Stimulated activated naive B cell treated with anti-CD40 and anti-IgM and Interleukin-4, amounts not matched to agents 10 μg/mL and 1 μg/mL and 100 μg/mL, for 72 hours (primary cell): ENCODE results near the gene SORCS1.

Source experiments
- ATAC-seq, 2 donors: fragments of 150-1000 bp; cut with Tn5 transposase; replicated peaks; 2 replicates each; pipeline ENCODE4 v1.10.0; 2021; ENCODE audit warnings: moderate library complexity in 1 of 2
- DNase-seq: peaks from one replicate; pipeline ENCODE4 v3.0.0; 2021
- H3K27ac Mint-ChIP-seq: one replicate; pipeline ENCODE4 v1.8.0; 2022; ENCODE audit warnings: mild to moderate bottlenecking, mixed read lengths
- H3K27me3 Mint-ChIP-seq, 2 donors: one replicate each; pipeline ENCODE4 v1.8.0; 2022; ENCODE audit warnings: mixed read lengths in 2 of 2
- H3K36me3 Mint-ChIP-seq, 2 donors: one replicate each; pipeline ENCODE4 v1.8.0; 2022; ENCODE audit warnings: mixed read lengths in 2 of 2, mild to moderate bottlenecking in 1 of 2
- H3K4me1 Mint-ChIP-seq, 2 donors: one replicate each; pipeline ENCODE4 v1.8.0; 2022; ENCODE audit warnings: mixed read lengths in 2 of 2, mild to moderate bottlenecking in 1 of 2
- H3K4me3 Mint-ChIP-seq, 2 donors: one replicate each; pipeline ENCODE4 v1.8.0; 2022; ENCODE audit warnings: mild to moderate bottlenecking in 2 of 2, mixed read lengths in 2 of 2, moderate library complexity in 1 of 2
- H3K9me3 Mint-ChIP-seq, 2 donors: one replicate each; pipeline ENCODE4 v1.8.0; 2022; ENCODE audit warnings: mixed read lengths in 2 of 2, mild to moderate bottlenecking in 1 of 2

SORCS1 gene

DNA sequence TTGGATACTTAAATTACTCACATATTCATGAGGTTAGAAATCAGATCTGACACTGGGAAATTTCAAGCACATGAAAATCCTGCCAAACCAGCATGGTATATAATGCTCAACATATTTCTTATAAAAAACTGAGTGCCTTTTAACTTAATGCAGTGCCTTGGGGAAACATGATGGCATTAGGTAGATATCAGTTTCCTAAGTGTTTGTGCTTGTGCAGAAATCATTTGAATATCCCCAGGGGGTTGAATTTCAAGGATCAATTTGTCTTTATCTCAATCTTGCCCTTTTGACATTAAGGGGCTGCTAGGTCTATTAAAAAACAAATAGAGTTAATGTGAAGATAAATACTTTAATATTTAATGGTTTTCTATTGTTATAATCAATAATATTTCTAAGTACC is 396.3 kb downstream of the SORCS1 start:
- Mint-ChIP-seq H3K4me1 (no peaks in the 10 kb centered on the region), H3K4me3 (no peak overlapping the region), H3K9me3 (no peaks in the 10 kb centered on the region), H3K27ac (no peak overlapping the region), H3K27me3 (no peaks in the 10 kb centered on the region), H3K36me3 (no peaks in the 10 kb centered on the region)
- DNase-seq, result no peak
- ATAC-seq, result no peak

- H3K9me3 Mint-ChIP-seq, result no peaks in the 10 kb centered on the region
- ATAC-seq (no peak), DNase-seq (no peak)
- H3K4me1 Mint-ChIP-seq, result no peaks in the 10 kb centered on the region
- no peaks in the 10 kb centered on the region for H3K27me3 Mint-ChIP-seq
- H3K36me3 Mint-ChIP-seq, result no peaks in the 10 kb centered on the region
- no peak overlapping the region for H3K4me3 Mint-ChIP-seq
- no peak overlapping the region for H3K27ac Mint-ChIP-seq
These were observed 398.6 kb downstream of the SORCS1 start for GRCh38 chr10:106765928-106766327.

- Mint-ChIP-seq H3K27ac (no peak overlapping the region), H3K27me3 (no peaks in the 10 kb centered on the region), H3K36me3 (no peaks in the 10 kb centered on the region), H3K9me3 (no peaks in the 10 kb centered on the region), H3K4me3 (no peak overlapping the region), H3K4me1 (no peaks in the 10 kb centered on the region)
- DNase-seq (no peak), ATAC-seq (no peak)
These were observed 399.2 kb downstream of the SORCS1 start for GRCh38 chr10:106765241-106765754.

DNA sequence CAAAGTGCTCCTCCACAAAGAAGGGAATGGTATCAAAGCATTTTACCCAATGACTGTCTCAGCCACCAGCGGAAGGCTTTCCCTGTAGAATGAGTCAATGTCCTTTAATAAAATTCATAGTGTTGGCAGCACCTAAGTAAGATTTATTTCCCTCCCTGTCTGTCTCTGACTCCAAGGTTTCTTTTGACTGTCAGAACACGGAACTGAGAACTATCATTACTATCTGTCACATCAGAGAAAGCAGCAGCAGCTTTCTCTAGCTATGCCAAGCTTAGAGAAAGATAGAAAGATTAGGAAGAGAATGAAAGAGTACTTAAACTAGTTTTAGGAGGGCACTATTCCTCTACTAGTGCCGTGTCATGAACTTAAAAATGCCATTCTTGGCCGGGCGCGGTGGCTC is 400.1 kb downstream of the SORCS1 start:
- no peak for ATAC-seq
- H3K27me3 Mint-ChIP-seq, result no peaks in the 10 kb centered on the region

DNA sequence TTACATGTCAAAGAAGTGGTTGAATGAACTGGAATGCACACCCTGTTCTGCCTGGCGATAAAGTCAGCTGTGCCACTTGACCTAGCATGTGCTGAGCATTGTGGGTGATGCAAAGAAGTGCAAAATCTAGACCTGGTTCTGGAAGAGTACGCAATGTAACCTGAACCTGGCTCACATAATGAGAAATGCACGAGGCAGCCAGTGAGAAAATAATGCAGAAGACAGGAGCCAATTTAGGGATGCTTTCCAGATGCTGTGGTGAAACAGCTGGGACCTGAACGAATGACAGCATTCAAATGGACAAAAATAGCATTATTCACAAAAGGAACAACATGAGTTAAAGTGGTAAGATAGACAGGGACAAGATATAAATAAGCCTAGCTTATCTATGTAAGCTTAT is 402.6 kb downstream of the SORCS1 start:
- Mint-ChIP-seq H3K27me3 (no peaks in the 10 kb centered on the region), H3K4me3 (no peak overlapping the region), H3K27ac (no peak overlapping the region), H3K4me1 (no peaks in the 10 kb centered on the region), H3K9me3 (no peaks in the 10 kb centered on the region), H3K36me3 (no peaks in the 10 kb centered on the region)
- ATAC-seq (no peak), DNase-seq (no peak)

More for the DNA sequence above, 400.1 kb downstream of the SORCS1 start:
- Mint-ChIP-seq H3K9me3 (no peaks in the 10 kb centered on the region), H3K4me1 (no peaks in the 10 kb centered on the region), H3K4me3 (no peak overlapping the region), H3K27ac (no peak overlapping the region), H3K36me3 (no peaks in the 10 kb centered on the region)
- no peak for DNase-seq

DNA sequence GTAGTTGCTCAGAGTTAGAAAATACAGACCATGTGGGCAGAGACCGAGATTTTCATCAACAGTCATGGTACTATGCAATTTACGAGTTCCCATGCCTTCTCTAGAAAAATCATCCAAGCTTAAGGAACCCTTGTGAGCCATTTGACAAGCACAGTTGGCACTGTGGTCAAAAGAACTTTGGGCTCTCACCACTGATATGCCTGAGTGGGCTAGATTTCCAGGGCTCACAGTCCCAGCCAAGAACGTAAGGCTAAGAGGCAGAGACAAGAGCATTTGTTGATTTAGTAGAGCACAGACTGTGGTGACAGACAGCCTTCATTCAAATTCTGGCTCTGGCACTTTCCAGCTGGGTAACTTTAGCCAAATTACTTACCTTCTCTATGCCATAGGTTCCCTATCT is 407.0 kb downstream of the SORCS1 start:
- no peak for DNase-seq
- ATAC-seq, result no peak
- H3K4me3 Mint-ChIP-seq, result no peak overlapping the region
- H3K4me1 Mint-ChIP-seq, result no peaks in the 10 kb centered on the region
- H3K9me3 Mint-ChIP-seq, result peaks cover 3 to 7% of the 10 kb centered on the region in 2 donors
- H3K27me3 Mint-ChIP-seq, result no peaks in the 10 kb centered on the region
- H3K36me3 Mint-ChIP-seq, result no peaks in the 10 kb centered on the region
- no peak overlapping the region for H3K27ac Mint-ChIP-seq

GRCh38 chr10:106751091-106751490 is 413.4 kb downstream of the SORCS1 start:
- Mint-ChIP-seq H3K27ac (no peak overlapping the region), H3K36me3 (no peaks in the 10 kb centered on the region), H3K4me1 (no peaks in the 10 kb centered on the region), H3K9me3 (peaks cover 4 to 5% of the 10 kb centered on the region in 2 donors), H3K4me3 (no peak overlapping the region), H3K27me3 (no peaks in the 10 kb centered on the region)
- no peak for DNase-seq
- ATAC-seq, result no peak

GRCh38 chr10:106746868-106747267 is 417.6 kb downstream of the SORCS1 start:
- Mint-ChIP-seq H3K4me1 (no peaks in the 10 kb centered on the region), H3K27me3 (no peaks in the 10 kb centered on the region), H3K27ac (no peak overlapping the region), H3K4me3 (no peak overlapping the region), H3K9me3 (peaks cover 0 to 1% of the 10 kb centered on the region in 2 donors), H3K36me3 (no peaks in the 10 kb centered on the region)
- DNase-seq (no peak), ATAC-seq (no peak)

DNA sequence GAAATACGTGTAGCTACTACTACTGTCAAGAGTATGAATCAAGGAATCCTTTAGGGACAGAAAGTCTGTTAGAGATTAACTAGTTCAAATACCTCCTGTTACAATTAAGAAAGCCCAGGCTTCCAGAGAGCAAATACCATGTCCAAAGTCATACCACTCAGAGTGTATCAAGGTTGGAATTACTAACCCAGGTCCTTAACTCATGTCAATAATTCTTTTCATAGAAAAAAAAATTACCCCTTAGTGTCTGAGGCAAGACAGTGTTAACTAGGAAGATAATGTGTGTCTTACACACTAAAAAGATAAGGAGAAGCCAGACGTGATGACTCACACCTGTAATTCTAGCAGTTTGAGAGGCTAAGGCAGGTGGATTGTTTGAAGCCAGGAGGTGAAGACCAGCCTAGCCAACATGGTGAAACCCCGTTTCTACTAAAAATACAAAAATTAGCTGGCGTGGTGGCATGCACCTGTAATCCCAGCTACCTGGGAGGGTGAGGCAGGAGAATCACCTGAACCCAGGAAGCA is 423.4 kb downstream of the SORCS1 start:
- DNase-seq (no peak), ATAC-seq (no peak)
- Mint-ChIP-seq H3K4me1 (no peaks in the 10 kb centered on the region), H3K27me3 (no peaks in the 10 kb centered on the region), H3K9me3 (no peaks in the 10 kb centered on the region), H3K27ac (no peak overlapping the region), H3K36me3 (no peaks in the 10 kb centered on the region), H3K4me3 (no peak overlapping the region)

GRCh38 chr10:106740071-106740470 is 424.4 kb downstream of the SORCS1 start:
- DNase-seq, result no peak
- Mint-ChIP-seq H3K9me3 (no peaks in the 10 kb centered on the region), H3K27ac (no peak overlapping the region), H3K4me1 (no peaks in the 10 kb centered on the region), H3K27me3 (no peaks in the 10 kb centered on the region), H3K4me3 (no peak overlapping the region), H3K36me3 (no peaks in the 10 kb centered on the region)
- no peak for ATAC-seq

DNA sequence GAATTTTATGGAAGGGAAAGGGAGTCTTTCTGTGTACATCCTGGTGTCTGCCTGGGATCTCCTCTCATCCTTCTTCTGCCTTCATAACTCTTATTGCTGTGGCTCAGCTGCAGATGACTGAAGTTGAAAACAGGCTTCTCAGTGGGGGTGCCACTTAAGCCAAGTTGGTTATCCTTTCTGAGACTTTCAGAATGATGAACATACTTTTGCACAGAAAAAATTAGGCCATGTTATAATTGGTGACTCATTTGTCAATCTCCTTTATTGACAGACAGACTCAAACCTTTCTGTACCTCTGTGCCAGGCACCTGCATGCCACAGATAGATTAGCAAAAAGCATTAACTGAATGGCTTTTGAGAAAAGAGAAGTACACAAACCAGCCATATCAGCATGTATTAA is 430.3 kb downstream of the SORCS1 start:
- no peak for ATAC-seq
- H3K4me1 Mint-ChIP-seq, result no peaks in the 10 kb centered on the region
- peaks cover 0 to 3% of the 10 kb centered on the region in 2 donors for H3K27me3 Mint-ChIP-seq
- no peak overlapping the region for H3K27ac Mint-ChIP-seq
- no peaks in the 10 kb centered on the region for H3K36me3 Mint-ChIP-seq
- no peaks in the 10 kb centered on the region for H3K9me3 Mint-ChIP-seq
- H3K4me3 Mint-ChIP-seq, result no peak overlapping the region
- DNase-seq, result no peak

DNA sequence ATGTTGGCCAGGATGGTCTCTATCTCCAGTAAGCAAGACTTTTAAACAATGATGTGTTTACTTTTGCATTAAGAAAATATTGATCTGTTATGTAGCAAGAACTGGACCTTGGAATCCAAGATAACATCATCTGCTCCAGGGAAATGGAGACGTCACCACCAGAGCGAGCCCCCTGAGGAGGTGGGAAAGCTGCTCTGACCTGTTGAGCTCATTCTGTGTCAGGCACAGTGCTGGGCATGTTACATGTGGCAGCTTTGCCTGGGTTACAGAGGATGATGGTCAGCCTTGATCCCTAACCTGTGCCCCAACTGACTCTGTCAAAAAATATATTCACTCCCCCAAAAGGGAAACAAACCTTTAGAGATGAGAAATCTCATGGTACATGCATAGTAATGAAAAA is 436.3 kb downstream of the SORCS1 start:
- H3K27me3 Mint-ChIP-seq, result peaks cover 0 to 3% of the 10 kb centered on the region in 2 donors
- no peak for ATAC-seq
- H3K36me3 Mint-ChIP-seq, result no peaks in the 10 kb centered on the region
- no peak overlapping the region for H3K4me3 Mint-ChIP-seq
- no peaks in the 10 kb centered on the region for H3K4me1 Mint-ChIP-seq
- no peak overlapping the region for H3K27ac Mint-ChIP-seq
- H3K9me3 Mint-ChIP-seq, result peaks cover 0 to 2% of the 10 kb centered on the region in 2 donors
- DNase-seq, result no peak

DNA sequence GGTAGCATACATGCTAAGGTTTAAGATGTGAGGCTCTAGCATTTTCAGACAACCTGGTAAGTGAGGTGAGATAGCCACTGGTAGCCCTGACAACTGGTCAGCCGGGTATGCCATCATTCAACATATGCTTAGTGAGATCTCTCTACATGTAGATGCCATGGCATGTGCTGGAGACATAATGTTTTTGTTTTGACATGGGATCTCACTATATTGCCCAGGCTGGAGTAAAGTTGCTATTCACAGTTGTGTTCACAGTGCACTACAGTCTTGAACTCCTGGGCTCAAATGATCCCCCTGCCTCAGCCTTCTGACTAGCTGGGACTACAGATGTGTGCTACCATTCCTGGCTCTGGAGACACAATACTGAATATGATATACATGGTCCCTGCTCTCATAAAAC is 437.3 kb downstream of the SORCS1 start:
- ATAC-seq (no peak), DNase-seq (no peak)
- Mint-ChIP-seq H3K36me3 (no peaks in the 10 kb centered on the region), H3K27me3 (peaks cover 0 to 3% of the 10 kb centered on the region in 2 donors), H3K9me3 (peaks cover 0 to 2% of the 10 kb centered on the region in 2 donors), H3K4me1 (no peaks in the 10 kb centered on the region), H3K27ac (no peak overlapping the region), H3K4me3 (no peak overlapping the region)

DNA sequence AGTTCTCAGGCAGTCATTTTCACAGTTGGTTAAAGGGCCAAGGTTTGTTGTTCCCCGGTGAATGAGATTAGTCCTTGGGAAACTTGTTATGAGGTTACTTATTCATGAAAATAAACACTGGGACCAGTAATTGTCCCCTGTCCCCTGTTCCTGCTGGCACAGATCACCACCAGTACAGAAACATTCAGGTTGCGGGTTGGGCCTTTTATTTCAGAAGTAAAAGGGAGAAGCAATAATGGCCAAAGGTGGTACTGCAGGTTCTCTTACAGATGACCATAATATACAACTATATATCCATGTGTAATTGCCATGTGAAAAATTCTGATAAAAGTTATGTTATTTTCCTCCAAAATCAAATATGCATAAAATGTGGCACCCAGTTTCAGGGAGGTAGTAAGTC is 442.0 kb downstream of the SORCS1 start:
- Mint-ChIP-seq H3K27ac (no peak overlapping the region), H3K36me3 (no peaks in the 10 kb centered on the region), H3K4me3 (no peak overlapping the region), H3K27me3 (no peaks in the 10 kb centered on the region), H3K9me3 (peaks cover 4 to 8% of the 10 kb centered on the region in 2 donors), H3K4me1 (no peaks in the 10 kb centered on the region)
- DNase-seq (no peak), ATAC-seq (no peak)

DNA sequence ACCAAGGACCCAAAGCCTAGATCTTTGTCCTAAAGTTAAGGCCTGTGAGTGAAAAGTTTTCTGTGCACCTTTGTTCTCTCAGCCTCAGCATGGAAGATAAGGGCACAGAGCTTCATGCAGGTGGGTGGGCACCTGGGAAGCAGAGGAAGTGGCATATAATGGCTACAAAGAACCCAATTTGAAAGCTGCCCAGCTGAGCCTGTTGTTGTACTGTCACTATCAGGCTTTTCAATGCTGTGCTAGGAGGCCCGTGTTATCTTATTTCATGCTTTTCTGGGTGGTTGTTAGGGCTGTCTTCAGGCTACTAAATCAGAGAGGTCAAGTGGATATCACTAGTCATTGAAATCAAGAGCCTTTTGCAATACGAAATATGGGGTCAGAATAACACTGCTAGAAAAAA is 443.8 kb downstream of the SORCS1 start:
- ATAC-seq, result no peak
- Mint-ChIP-seq H3K36me3 (no peaks in the 10 kb centered on the region), H3K27ac (no peak overlapping the region), H3K27me3 (no peaks in the 10 kb centered on the region), H3K4me3 (no peak overlapping the region), H3K4me1 (no peaks in the 10 kb centered on the region), H3K9me3 (peaks cover 4 to 8% of the 10 kb centered on the region in 2 donors)
- DNase-seq, result no peak

DNA sequence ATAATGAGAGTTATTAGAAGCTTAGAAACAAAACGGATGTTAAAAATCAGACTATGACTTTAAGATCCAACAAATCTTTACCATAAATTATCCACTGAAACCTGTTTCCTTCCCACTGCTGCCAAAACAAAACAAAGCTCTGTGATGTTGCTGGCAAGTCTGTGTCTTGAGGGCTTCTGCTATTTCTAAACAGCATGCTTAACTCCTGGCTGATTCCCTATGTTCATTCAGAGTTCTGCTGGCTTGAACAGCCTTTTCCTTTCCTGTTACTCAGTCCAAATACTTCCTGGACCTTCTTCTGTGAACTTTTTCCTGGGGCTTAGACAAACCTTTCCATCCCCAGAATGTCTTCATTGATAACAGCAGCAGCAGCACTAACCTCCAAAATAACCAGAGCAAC is 448.1 kb downstream of the SORCS1 start:
- DNase-seq (no peak), ATAC-seq (no peak)
- H3K27ac Mint-ChIP-seq, result no peak overlapping the region
- H3K36me3 Mint-ChIP-seq, result no peaks in the 10 kb centered on the region
- H3K4me1 Mint-ChIP-seq, result no peaks in the 10 kb centered on the region
- H3K9me3 Mint-ChIP-seq, result peaks cover 4 to 8% of the 10 kb centered on the region in 2 donors
- H3K4me3 Mint-ChIP-seq, result no peak overlapping the region
- peaks cover 0 to 5% of the 10 kb centered on the region in 2 donors for H3K27me3 Mint-ChIP-seq
